SK-N-MC (cell line): ENCODE results near the gene MTARC2.

Source experiments
- EZH2 ChIP-seq: fragments of 200-600 bp; sonication (generic); IDR thresholded peaks from one replicate; pipeline ENCODE4 v1.6.1; 2017; ENCODE audit warnings: antibody characterized with exemption
- FOXP2 ChIP-seq: optimal IDR thresholded peaks from 2 replicates; pipeline ENCODE3; 2011; ENCODE audit warnings: mild to moderate bottlenecking, moderate library complexity; ENCODE audit not compliant: insufficient read depth; ENCODE audit errors: extremely low read length, control extremely low read depth
- POLR2AphosphoS5 ChIP-seq: IDR thresholded peaks from 2 replicates; pipeline ENCODE4 v1.6.1; 2012; ENCODE audit warnings: mild to moderate bottlenecking, low read depth, low read length, borderline replicate concordance

DNA sequence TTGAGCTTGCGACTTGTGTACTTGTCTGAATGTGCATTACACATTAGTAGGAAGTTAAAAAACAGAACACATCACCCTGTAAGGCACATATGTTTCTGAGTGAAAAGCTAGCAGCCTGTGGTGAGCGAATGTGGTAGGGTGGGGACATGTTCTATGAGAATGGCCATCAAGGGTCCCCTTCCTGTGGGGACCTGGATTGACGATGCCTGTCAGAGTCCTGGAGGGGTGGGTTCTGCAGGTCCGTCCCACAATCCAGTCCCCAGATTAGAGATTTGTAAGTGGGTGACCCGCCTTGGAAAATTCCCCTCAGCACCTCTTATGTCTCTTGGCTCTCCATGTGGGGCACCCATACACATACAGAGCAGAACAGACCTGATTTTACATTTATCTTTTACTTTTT lies 78.6 kb downstream of the MTARC2 start:
- TF ChIP-seq POLR2AphosphoS5 (no peak), EZH2 (no peak), FOXP2 (no peak)
